Stimulated activated memory B cell treated with anti-CD40 and anti-IgM and Interleukin-4, amounts not matched to agents 10 μg/mL and 1 μg/mL and 100 μg/mL, for 72 hours (primary cell): ENCODE results near the gene NT5C3B.
A peak's percentile ranks its signal among the peaks of the same experiment; 100 is the strongest.

Experiments used
- ATAC-seq: fragments of 150-1000 bp; cut with Tn5 transposase; 2 replicates; pipeline ENCODE4 v1.10.0; 2021
- H3K27ac Mint-ChIP-seq: one replicate; pipeline ENCODE4 v1.8.0; 2022; ENCODE audit warnings: mild to moderate bottlenecking, mixed read lengths
- H3K27me3 Mint-ChIP-seq: one replicate; pipeline ENCODE4 v1.8.0; 2022; ENCODE audit warnings: mixed read lengths
- H3K36me3 Mint-ChIP-seq: one replicate; pipeline ENCODE4 v1.8.0; 2022; ENCODE audit warnings: mixed read lengths
- H3K4me1 Mint-ChIP-seq: one replicate; pipeline ENCODE4 v1.8.0; 2022; ENCODE audit warnings: mixed read lengths
- H3K4me3 Mint-ChIP-seq: one replicate; pipeline ENCODE4 v1.8.0; 2022; ENCODE audit warnings: mild to moderate bottlenecking, moderate library complexity, mixed read lengths
- H3K9me3 Mint-ChIP-seq: one replicate; pipeline ENCODE4 v1.8.0; 2022; ENCODE audit warnings: mixed read lengths

NT5C3B gene

DNA sequence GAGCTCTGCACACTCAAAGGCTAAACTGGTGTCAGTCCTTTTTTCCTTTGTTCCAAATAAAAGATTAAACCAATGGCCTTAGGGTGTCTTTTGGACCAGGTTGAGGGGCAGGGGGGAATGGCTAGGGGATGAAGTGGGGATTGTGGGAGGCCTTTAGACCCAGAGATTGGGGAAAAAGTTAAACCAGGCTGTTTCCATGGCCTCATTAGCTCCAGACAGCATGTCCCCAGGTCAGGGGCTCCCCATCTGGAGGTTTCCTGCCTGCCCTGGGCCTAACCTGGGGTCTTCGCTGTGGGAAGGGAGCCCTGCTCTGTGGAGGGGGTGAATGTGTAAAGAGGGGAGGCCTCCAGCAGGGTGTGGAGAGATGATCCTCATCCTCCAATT lies 12.9 kb downstream of the NT5C3B start:
- no peaks in the 10 kb centered on the region for H3K9me3 Mint-ChIP-seq
- peaks cover 24% of the 10 kb centered on the region for H3K27me3 Mint-ChIP-seq
- H3K4me3 Mint-ChIP-seq = no peak overlapping the region
- peaks cover 8% of the 10 kb centered on the region for H3K4me1 Mint-ChIP-seq
- no peak for ATAC-seq
- no peak overlapping the region for H3K27ac Mint-ChIP-seq
- no peaks in the 10 kb centered on the region for H3K36me3 Mint-ChIP-seq

- Mint-ChIP-seq H3K4me3 (no peak overlapping the region), H3K27me3 (peaks cover 29% of the 10 kb centered on the region), H3K4me1 (peaks cover 10% of the 10 kb centered on the region), H3K9me3 (no peaks in the 10 kb centered on the region), H3K27ac (no peak overlapping the region), H3K36me3 (no peaks in the 10 kb centered on the region)
- no peak for ATAC-seq
These were observed 13.6 kb downstream of the NT5C3B start for GRCh38 chr17:41822216-41823140.

DNA sequence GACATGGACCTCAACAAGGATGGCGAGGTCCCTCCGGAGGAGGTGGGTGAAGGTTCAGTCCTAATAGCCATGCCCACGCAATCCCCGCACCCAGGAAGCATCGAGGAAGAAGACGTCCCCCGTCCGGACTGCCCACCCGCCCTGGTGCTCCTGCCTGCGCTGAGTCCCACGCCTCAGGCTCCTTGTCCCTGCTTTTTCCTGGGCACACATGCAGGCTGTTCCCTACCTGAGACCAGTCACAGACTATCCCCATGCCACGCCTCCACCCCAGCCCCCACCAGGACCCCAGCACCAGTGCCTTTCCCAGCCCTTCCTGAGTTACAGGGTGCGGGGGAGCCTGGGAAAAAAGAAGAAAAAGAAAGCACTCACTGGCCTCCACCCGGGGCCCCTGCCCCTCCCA lies 14.3 kb downstream of the NT5C3B start:
- no peaks in the 10 kb centered on the region for H3K36me3 Mint-ChIP-seq
- no peak overlapping the region for H3K27ac Mint-ChIP-seq
- no peaks in the 10 kb centered on the region for H3K9me3 Mint-ChIP-seq
- H3K4me3 Mint-ChIP-seq = no peak overlapping the region
- H3K27me3 Mint-ChIP-seq = peaks cover 29% of the 10 kb centered on the region
- no peak for ATAC-seq
- peaks cover 10% of the 10 kb centered on the region for H3K4me1 Mint-ChIP-seq

- Mint-ChIP-seq H3K4me1 (peaks cover 16% of the 10 kb centered on the region), H3K36me3 (no peaks in the 10 kb centered on the region), H3K9me3 (no peaks in the 10 kb centered on the region), H3K27me3 (peaks cover 36% of the 10 kb centered on the region), H3K27ac (no peak overlapping the region), H3K4me3 (peak overlapping the region; percentile 14)
- no peak for ATAC-seq
These were observed 18.0 kb downstream of the NT5C3B start for GRCh38 chr17:41818024-41818423.

DNA sequence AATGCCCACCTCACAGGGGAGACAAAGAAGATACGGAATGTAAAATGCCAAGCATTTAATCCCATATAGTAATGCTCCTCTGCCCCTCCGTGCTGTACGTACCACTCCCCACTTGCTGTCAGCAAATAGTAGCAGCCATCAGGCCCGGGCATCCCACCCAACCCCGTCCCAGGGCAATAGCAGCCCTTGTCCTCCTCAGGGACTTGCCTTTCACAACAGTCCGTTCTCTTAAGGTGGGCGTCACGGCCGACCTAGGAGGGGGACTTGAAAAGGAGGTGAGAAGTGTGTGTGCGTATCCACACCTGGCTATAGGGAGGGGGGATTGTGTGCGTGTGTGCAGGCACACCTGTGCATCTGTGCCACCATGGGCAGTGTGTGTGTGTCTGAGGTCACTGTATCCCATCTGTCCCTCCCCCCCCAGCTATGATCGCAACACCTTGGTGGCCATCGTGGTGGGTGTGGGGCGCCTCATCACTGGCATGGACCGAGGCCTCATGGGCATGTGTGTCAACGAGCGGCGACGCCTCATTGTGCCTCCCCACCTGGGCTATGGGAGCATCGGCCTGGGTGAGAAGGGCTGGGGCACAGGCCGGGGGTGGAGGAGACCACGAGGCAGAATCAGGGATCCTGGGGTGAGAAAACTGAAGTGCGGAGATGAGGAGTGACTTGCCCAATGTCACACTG lies 19.3 kb downstream of the NT5C3B start:
- no peaks in the 10 kb centered on the region for H3K36me3 Mint-ChIP-seq
- no peak for ATAC-seq
- peaks cover 27% of the 10 kb centered on the region for H3K4me1 Mint-ChIP-seq
- H3K27ac Mint-ChIP-seq = no peak overlapping the region
- H3K4me3 Mint-ChIP-seq = no peak overlapping the region
- H3K9me3 Mint-ChIP-seq = no peaks in the 10 kb centered on the region
- peaks cover 47% of the 10 kb centered on the region for H3K27me3 Mint-ChIP-seq

GRCh38 chr17:41814195-41814594 lies 21.8 kb downstream of the NT5C3B start:
- no peak for ATAC-seq
- H3K27me3 Mint-ChIP-seq = peaks cover 48% of the 10 kb centered on the region
- no peak overlapping the region for H3K27ac Mint-ChIP-seq
- no peaks in the 10 kb centered on the region for H3K9me3 Mint-ChIP-seq
- H3K36me3 Mint-ChIP-seq = no peaks in the 10 kb centered on the region
- no peak overlapping the region for H3K4me3 Mint-ChIP-seq
- H3K4me1 Mint-ChIP-seq = peaks cover 34% of the 10 kb centered on the region

DNA sequence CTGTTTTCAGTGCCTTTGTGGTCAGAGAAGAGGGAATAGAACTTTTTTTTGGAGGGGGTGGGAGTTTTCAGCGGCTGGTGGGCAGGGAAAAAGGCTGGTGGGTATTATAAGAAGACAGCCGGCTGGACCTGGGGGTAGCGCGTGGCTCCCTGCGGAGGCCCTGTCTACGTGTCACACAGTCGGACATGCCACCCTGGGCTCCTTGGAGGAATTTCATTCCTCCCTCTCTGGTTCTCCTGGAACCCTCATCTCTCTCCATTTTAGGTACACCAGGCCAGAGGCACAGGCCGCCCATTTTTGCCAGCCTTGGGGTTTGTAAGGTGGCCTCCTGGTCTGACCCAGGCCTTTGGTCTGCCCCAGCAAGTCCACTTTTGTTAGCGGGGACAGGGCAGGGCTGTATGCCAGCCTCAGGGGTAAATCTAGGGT lies 22.3 kb downstream of the NT5C3B start:
- Mint-ChIP-seq H3K4me3 (no peak overlapping the region), H3K36me3 (no peaks in the 10 kb centered on the region)
- ATAC-seq = no peak

DNA sequence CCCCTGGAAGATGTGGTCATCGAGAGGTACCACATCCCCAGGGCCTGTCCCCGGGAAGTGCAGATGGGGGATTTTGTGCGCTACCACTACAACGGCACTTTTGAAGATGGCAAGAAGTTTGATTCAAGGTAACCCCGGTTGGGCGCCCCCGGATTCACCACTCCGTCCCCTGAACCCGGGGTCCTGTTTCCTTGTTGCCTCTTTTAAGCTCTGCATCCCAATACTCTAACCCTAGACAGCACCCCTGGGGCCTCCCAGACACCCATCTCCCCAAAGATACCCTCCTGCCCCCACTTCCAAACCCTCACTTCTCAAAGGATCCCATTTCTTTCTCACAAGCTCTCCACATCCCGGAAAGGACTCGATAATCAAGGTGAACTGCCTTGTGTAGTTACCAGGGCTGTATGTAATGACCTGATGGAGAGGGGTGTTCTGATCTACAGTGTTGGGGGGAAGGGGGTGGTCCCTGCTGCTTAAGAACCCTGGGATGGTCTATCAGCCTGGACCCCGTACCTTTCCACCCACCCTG lies 22.8 kb downstream of the NT5C3B start:
- H3K27me3 Mint-ChIP-seq = peaks cover 45% of the 10 kb centered on the region
- no peak overlapping the region for H3K27ac Mint-ChIP-seq
- peak overlapping the region; percentile 25 for H3K4me3 Mint-ChIP-seq
- H3K36me3 Mint-ChIP-seq = no peaks in the 10 kb centered on the region
- H3K4me1 Mint-ChIP-seq = peaks cover 27% of the 10 kb centered on the region
- no peaks in the 10 kb centered on the region for H3K9me3 Mint-ChIP-seq
- no peak for ATAC-seq

More for the DNA sequence above, 22.3 kb downstream of the NT5C3B start:
- H3K27ac Mint-ChIP-seq = no peak overlapping the region
- no peaks in the 10 kb centered on the region for H3K9me3 Mint-ChIP-seq
- H3K4me1 Mint-ChIP-seq = peaks cover 32% of the 10 kb centered on the region
- H3K27me3 Mint-ChIP-seq = peaks cover 50% of the 10 kb centered on the region

GRCh38 chr17:41812381-41813151 lies 23.5 kb downstream of the NT5C3B start, which contains the start of gene FKBP10:
FKBP10 (plus strand) TSS chr17:41813004; CDS start chr17:41813035, 31 bp downstream.
- Mint-ChIP-seq H3K4me3 (peak within 1 kb of the TSS; percentile 90), H3K36me3 (no peaks in the 10 kb centered on the region), H3K27ac (peak within 1 kb of the TSS; percentile 71), H3K9me3 (no peaks in the 10 kb centered on the region), H3K4me1 (peaks cover 24% of the 10 kb centered on the region), H3K27me3 (peaks cover 39% of the 10 kb centered on the region)
- ATAC-seq = no peak

- ATAC-seq = peak; percentile 90
- peak within 1 kb of the TSS; percentile 71 for H3K27ac Mint-ChIP-seq
- H3K36me3 Mint-ChIP-seq = no peaks in the 10 kb centered on the region
- peaks cover 24% of the 10 kb centered on the region for H3K4me1 Mint-ChIP-seq
- H3K9me3 Mint-ChIP-seq = no peaks in the 10 kb centered on the region
- peak within 1 kb of the TSS; percentile 90 for H3K4me3 Mint-ChIP-seq
- H3K27me3 Mint-ChIP-seq = peaks cover 39% of the 10 kb centered on the region
These were observed 24.3 kb downstream of the NT5C3B start, which contains the start of gene P3H4 for GRCh38 chr17:41811549-41812380. P3H4 (minus strand) TSS chr17:41811949; CDS start chr17:41811915, 34 bp downstream.

- no peak overlapping the region for H3K27ac Mint-ChIP-seq
- peaks cover 24% of the 10 kb centered on the region for H3K4me1 Mint-ChIP-seq
- peak overlapping the region; percentile 61 for H3K4me3 Mint-ChIP-seq
- peaks cover 39% of the 10 kb centered on the region for H3K27me3 Mint-ChIP-seq
- no peaks in the 10 kb centered on the region for H3K9me3 Mint-ChIP-seq
- no peaks in the 10 kb centered on the region for H3K36me3 Mint-ChIP-seq
- ATAC-seq = peak; percentile 21
These were observed 25.1 kb downstream of the NT5C3B start for GRCh38 chr17:41810659-41811548.

GRCh38 chr17:41806685-41807445 lies 29.2 kb downstream of the NT5C3B start:
- ATAC-seq = no peak
- Mint-ChIP-seq H3K36me3 (no peaks in the 10 kb centered on the region), H3K4me3 (no peak overlapping the region)

More at GRCh38 chr17:41806685-41807445, 29.2 kb downstream of the NT5C3B start:
- Mint-ChIP-seq H3K9me3 (no peaks in the 10 kb centered on the region), H3K27ac (no peak overlapping the region), H3K4me1 (peaks cover 16% of the 10 kb centered on the region), H3K27me3 (peaks cover 23% of the 10 kb centered on the region)
